H9 (cell line): ENCODE data around the gene FREM2. TPM values are rescaled to one million over a fixed set of nuclear protein-coding genes. Genes with fewer than 3 reads are reported as not detected.

ENCODE experiments used
- DNase-seq: peaks from one replicate; pipeline ENCODE4 v3.0.0-alpha.2; 2017
- H2AFZ ChIP-seq: one replicate; pipeline ENCODE4 v1.6.1; 2013; ENCODE audit warnings: mild to moderate bottlenecking, low read length, control low read depth, moderate library complexity
- H2AK5ac ChIP-seq: 2 replicates; pipeline ENCODE4 v1.6.1; 2013; ENCODE audit warnings: low read length, control low read depth, mixed read lengths; ENCODE audit not compliant: insufficient read length
- H2BK120ac ChIP-seq: one replicate; pipeline ENCODE4 v1.6.1; 2013; ENCODE audit warnings: low read depth, mild to moderate bottlenecking, low read length, control low read depth, inconsistent platforms; ENCODE audit not compliant: poor library complexity, severe bottlenecking
- H2BK12ac ChIP-seq: 2 replicates; pipeline ENCODE4 v1.6.1; 2013; ENCODE audit warnings: low read length, control low read depth, mixed read lengths, low read depth; ENCODE audit not compliant: insufficient read length
- H2BK15ac ChIP-seq: 2 replicates; pipeline ENCODE4 v1.6.1; 2013; ENCODE audit warnings: low read depth, low read length, control low read depth
- H2BK20ac ChIP-seq: one replicate; pipeline ENCODE4 v1.6.1; 2013; ENCODE audit warnings: low read depth, mild to moderate bottlenecking, low read length, control low read depth, inconsistent platforms; ENCODE audit not compliant: poor library complexity, severe bottlenecking
- H2BK5ac ChIP-seq: 2 replicates; pipeline ENCODE4 v1.6.1; 2013; ENCODE audit warnings: low read length, control low read depth, mixed read lengths; ENCODE audit not compliant: insufficient read length
- H3K14ac ChIP-seq: 2 replicates; pipeline ENCODE4 v1.6.1; 2013; ENCODE audit warnings: low read length, control low read depth; ENCODE audit not compliant: insufficient read depth
- H3K18ac ChIP-seq: 2 replicates; pipeline ENCODE4 v1.6.1; 2013; ENCODE audit warnings: low read depth, mild to moderate bottlenecking, mixed read lengths, low read length, control low read depth; ENCODE audit not compliant: insufficient read length
- H3K23ac ChIP-seq: 2 replicates; pipeline ENCODE4 v1.6.1; 2013; ENCODE audit warnings: low read length, control low read depth, mixed read lengths, low read depth; ENCODE audit not compliant: insufficient read length
- H3K23me2 ChIP-seq: 2 replicates; pipeline ENCODE4 v1.6.1; 2013; ENCODE audit warnings: low read depth, mild to moderate bottlenecking, mixed read lengths, low read length, control low read depth; ENCODE audit not compliant: insufficient read length, poor library complexity, severe bottlenecking
- H3K27ac ChIP-seq: 2 replicates; pipeline ENCODE4 v1.5.1; 2013; ENCODE audit warnings: low read length, control low read depth, mixed read lengths, low read depth; ENCODE audit not compliant: insufficient read length
- H3K27me3 ChIP-seq: 2 replicates; pipeline ENCODE4 v1.6.1; 2013; ENCODE audit warnings: low read length, control low read depth, inconsistent platforms; ENCODE audit not compliant: insufficient read depth
- H3K4ac ChIP-seq: 2 replicates; pipeline ENCODE4 v1.6.1; 2013; ENCODE audit warnings: low read depth, mild to moderate bottlenecking, control low read depth, inconsistent platforms, low read length, moderate library complexity
- H3K4me1 ChIP-seq: 2 replicates; pipeline ENCODE4 v1.6.1; 2013; ENCODE audit warnings: low read length, control low read depth, inconsistent platforms; ENCODE audit not compliant: insufficient read depth
- H3K4me2 ChIP-seq: 2 replicates; pipeline ENCODE4 v1.6.1; 2013; ENCODE audit warnings: low read length, control low read depth, mixed read lengths; ENCODE audit not compliant: insufficient read length, insufficient read depth
- H3K56ac ChIP-seq: 2 replicates; pipeline ENCODE4 v1.6.1; 2013; ENCODE audit warnings: low read depth, mild to moderate bottlenecking, mixed read lengths, low read length, control low read depth; ENCODE audit not compliant: insufficient read length
- H3K79me1 ChIP-seq: 2 replicates; pipeline ENCODE4 v1.6.1; 2013; ENCODE audit warnings: low read depth, mild to moderate bottlenecking, moderate library complexity, low read length, control low read depth, inconsistent platforms; ENCODE audit not compliant: insufficient read depth, poor library complexity, severe bottlenecking
- H3K79me2 ChIP-seq: 2 replicates; pipeline ENCODE4 v1.6.1; 2013; ENCODE audit warnings: low read length, control low read depth, inconsistent platforms; ENCODE audit not compliant: insufficient read depth
- H3K9ac ChIP-seq: 2 replicates; pipeline ENCODE4 v1.6.1; 2013; ENCODE audit warnings: low read length, control low read depth, mixed read lengths; ENCODE audit not compliant: insufficient read length; ENCODE audit errors: extremely low read depth
- H3K9me3 ChIP-seq: one replicate; pipeline ENCODE4 v1.6.1; 2013; ENCODE audit warnings: low read depth, low read length, inconsistent platforms; ENCODE audit not compliant: control insufficient read depth
- H3T11ph ChIP-seq: one replicate; pipeline ENCODE4 v1.6.1; 2013; ENCODE audit warnings: mild to moderate bottlenecking, low read length, control low read depth, inconsistent platforms
- H4K20me1 ChIP-seq: one replicate; pipeline ENCODE4 v1.6.1; 2013; ENCODE audit not compliant: control insufficient read depth, insufficient read length, insufficient read depth
- H4K5ac ChIP-seq: 2 replicates; pipeline ENCODE4 v1.6.1; 2013; ENCODE audit warnings: low read depth, mild to moderate bottlenecking, mixed read lengths, low read length, control low read depth; ENCODE audit not compliant: insufficient read length
- H4K8ac ChIP-seq: replicated peaks from 2 replicates; pipeline ENCODE4 v1.6.1; 2013; ENCODE audit warnings: low read length, control low read depth, mixed read lengths, low read depth; ENCODE audit not compliant: insufficient read length
- H4K91ac ChIP-seq: 2 replicates; pipeline ENCODE4 v1.6.1; 2013; ENCODE audit warnings: low read depth, mild to moderate bottlenecking, moderate library complexity, mixed read lengths, low read length, control low read depth; ENCODE audit not compliant: insufficient read length
- H3K27ac Mint-ChIP-seq, 3 experiments: 2 replicates in 2 of 3; 3 replicates in 1 of 3; pipeline ENCODE4 v1.8.0; 2020 to 2021; ENCODE audit warnings: mixed read lengths in 3 of 3, mild to moderate bottlenecking in 1 of 3, moderate library complexity in 1 of 3
- H3K27me3 Mint-ChIP-seq: 2 replicates; pipeline ENCODE4 v1.8.0; 2021; ENCODE audit warnings: low read depth, mild to moderate bottlenecking, moderate library complexity, mixed read lengths
- H3K36me3 Mint-ChIP-seq, 3 experiments: 2 replicates in 2 of 3; 3 replicates in 1 of 3; pipeline ENCODE4 v1.8.0; 2020 to 2021; ENCODE audit warnings: low read depth in 3 of 3, mixed read lengths in 3 of 3; ENCODE audit not compliant: insufficient read depth in 1 of 3
- H3K4me1 Mint-ChIP-seq, 2 experiments: 2 replicates each; pipeline ENCODE4 v1.8.0; 2020; ENCODE audit warnings: mixed read lengths in 2 of 2
- H3K4me3 Mint-ChIP-seq, 2 experiments: 2 replicates in 1 of 2; 3 replicates in 1 of 2; pipeline ENCODE4 v1.8.0; 2020 to 2021; ENCODE audit warnings: mild to moderate bottlenecking in 2 of 2, mixed read lengths in 2 of 2, moderate library complexity in 1 of 2
- H3K9me3 Mint-ChIP-seq, 2 experiments: 2 replicates in 1 of 2; 3 replicates in 1 of 2; pipeline ENCODE4 v1.8.0; 2020; ENCODE audit warnings: mild to moderate bottlenecking in 2 of 2, mixed read lengths in 2 of 2, moderate library complexity in 1 of 2
- CTCF ChIP-seq: fragments of 200-600 bp; sonication (generic); conservative IDR thresholded peaks from 3 replicates; pipeline ENCODE4 v1.8.0; 2021; ENCODE audit warnings: antibody characterized with exemption, mild to moderate bottlenecking
- WGBS: extraction: QIAGEN DNeasy Blood & Tissue Kit; methylation state at CpG from one replicate; pipeline ENCODE4 v1.1.7; 2013; ENCODE audit warnings: missing lambda C conversion rate, low lambda C conversion rate, mixed read lengths; ENCODE audit not compliant: insufficient read length; ENCODE audit errors: extremely low coverage; 5-methylcytosine and 5-hydroxymethylcytosine counted together
- total RNA-seq: library from RNA; stranded (reverse); gene quantifications from 2 replicates; pipeline ENCODE4 v1.2.1, GENCODE V29; 2021

FREM2 gene
- total RNA-seq, 1 experiment from 2014 or later, result 16.0 TPM

GRCh38 chr13:38784036-38784880 lies 97.4 kb downstream of the FREM2 start:
- TF ChIP-seq CTCF, result no peak
- Histone ChIP-seq H3K18ac (no peak overlapping the region), H3K23ac (no peak overlapping the region), H3K27ac (no peak overlapping the region), H3K14ac (no peak overlapping the region), H4K20me1 (no peaks in the 10 kb centered on the region), H3K23me2 (no peaks in the 10 kb centered on the region), H2BK120ac (no peak overlapping the region), H4K8ac (no peak overlapping the region), H2BK15ac (no peak overlapping the region), H3K79me2 (no peaks in the 10 kb centered on the region), H2AK5ac (no peak overlapping the region), H3T11ph (no peak overlapping the region), H2AFZ (no peak overlapping the region), H3K79me1 (no peaks in the 10 kb centered on the region), H4K5ac (no peak overlapping the region), H3K4me2 (no peak overlapping the region), H3K56ac (no peak overlapping the region), H3K27me3 (no peaks in the 10 kb centered on the region), H4K91ac (no peak overlapping the region), H3K9me3 (no peaks in the 10 kb centered on the region), H2BK5ac (no peak overlapping the region), H3K9ac (no peak overlapping the region), H3K4ac (no peak overlapping the region), H2BK12ac (no peak overlapping the region), H3K4me1 (no peaks in the 10 kb centered on the region), H2BK20ac (no peak overlapping the region)
- WGBS, result no CpG with 5 or more reads among the region's 15 CpGs
- Mint-ChIP-seq H3K36me3 (peaks cover 0 to 4% (median 3%) of the 10 kb centered on the region in 3 experiments; a peak in 4 of 7 replicates), H3K4me1 (peaks cover 2 to 4% of the 10 kb centered on the region in 2 experiments), H3K4me3 (no peak overlapping the region), H3K27me3 (no peaks in the 10 kb centered on the region), H3K27ac (peak overlapping the region in 2 of 3 experiments; percentile 11 to 60; a peak in 2 of 7 replicates), H3K9me3 (no peaks in the 10 kb centered on the region)
- no peak for DNase-seq
